Muscle layer of colon (tissue), 2 donors: ENCODE measurements around the gene CNTN5.

Experiments used
- H3K27ac ChIP-seq: one replicate; pipeline ENCODE4 v1.7.0; 2013; ENCODE audit warnings: low read depth, mild to moderate bottlenecking, low read length, moderate library complexity
- H3K27me3 ChIP-seq, 2 donors: one replicate each; pipeline ENCODE4 v1.7.0; 2013; ENCODE audit warnings: low read length in 2 of 2, mild to moderate bottlenecking in 2 of 2; ENCODE audit not compliant: insufficient read depth in 2 of 2, control insufficient read depth in 1 of 2
- H3K36me3 ChIP-seq: one replicate; pipeline ENCODE4 v1.7.0; 2013; ENCODE audit warnings: mild to moderate bottlenecking, low read length; ENCODE audit not compliant: insufficient read depth
- H3K4me1 ChIP-seq: one replicate; pipeline ENCODE4 v1.7.0; 2013; ENCODE audit warnings: mild to moderate bottlenecking, low read length; ENCODE audit not compliant: insufficient read depth
- H3K4me3 ChIP-seq, 2 donors: one replicate each; pipeline ENCODE4 v1.7.0; 2013; ENCODE audit warnings: low read length in 2 of 2, low read depth in 1 of 2, mild to moderate bottlenecking in 1 of 2, moderate library complexity in 1 of 2
- H3K9ac ChIP-seq: one replicate; pipeline ENCODE4 v1.7.0; 2013; ENCODE audit warnings: low read length
- H3K9me3 ChIP-seq: one replicate; pipeline ENCODE4 v1.7.0; 2013; ENCODE audit warnings: mild to moderate bottlenecking, low read length
- donor health status: abdominal sarcoma.
- donor health status: Adenocarcinoma of cecum.

The CNTN5 gene

GRCh38 chr11:100340466-100341319 is 1319.9 kb downstream of the CNTN5 start:
- Histone ChIP-seq H3K4me1 (peaks cover 10% of the 10 kb centered on the region), H3K4me3 (no peak overlapping the region), H3K27ac (no peak overlapping the region), H3K9me3 (no peaks in the 10 kb centered on the region), H3K36me3 (no peaks in the 10 kb centered on the region), H3K27me3 (no peaks in the 10 kb centered on the region), H3K9ac (no peak overlapping the region)

GRCh38 chr11:100353083-100353482 is 1332.3 kb downstream of the CNTN5 start:
- Histone ChIP-seq H3K36me3 (no peaks in the 10 kb centered on the region), H3K9me3 (no peaks in the 10 kb centered on the region), H3K27me3 (no peaks in the 10 kb centered on the region), H3K9ac (no peak overlapping the region), H3K27ac (no peak overlapping the region), H3K4me1 (no peaks in the 10 kb centered on the region), H3K4me3 (no peak overlapping the region)

GRCh38 chr11:100354736-100355135 is 1334.0 kb downstream of the CNTN5 start:
- no peaks in the 10 kb centered on the region for H3K9me3 ChIP-seq
- no peaks in the 10 kb centered on the region for H3K27me3 ChIP-seq
- no peak overlapping the region for H3K9ac ChIP-seq
- H3K36me3 ChIP-seq, result no peaks in the 10 kb centered on the region
- no peaks in the 10 kb centered on the region for H3K4me1 ChIP-seq
- no peak overlapping the region for H3K27ac ChIP-seq
- no peak overlapping the region for H3K4me3 ChIP-seq

GRCh38 chr11:100356035-100356434 is 1335.3 kb downstream of the CNTN5 start:
- H3K36me3 ChIP-seq, result no peaks in the 10 kb centered on the region
- H3K9me3 ChIP-seq, result no peaks in the 10 kb centered on the region
- no peaks in the 10 kb centered on the region for H3K4me1 ChIP-seq
- no peak overlapping the region for H3K4me3 ChIP-seq
- no peaks in the 10 kb centered on the region for H3K27me3 ChIP-seq
- H3K9ac ChIP-seq, result no peak overlapping the region
- H3K27ac ChIP-seq, result no peak overlapping the region

- Histone ChIP-seq H3K27ac (no peak overlapping the region), H3K9me3 (no peaks in the 10 kb centered on the region), H3K4me1 (no peaks in the 10 kb centered on the region), H3K27me3 (no peaks in the 10 kb centered on the region), H3K4me3 (no peak overlapping the region), H3K9ac (no peak overlapping the region), H3K36me3 (no peaks in the 10 kb centered on the region)
Observed at GRCh38 chr11:100359281-100359680, 1338.5 kb downstream of the CNTN5 start.

GRCh38 chr11:100367892-100368291 is 1347.1 kb downstream of the CNTN5 start:
- H3K27ac ChIP-seq, result no peak overlapping the region
- no peak overlapping the region for H3K9ac ChIP-seq
- H3K9me3 ChIP-seq, result peaks cover 5% of the 10 kb centered on the region
- no peaks in the 10 kb centered on the region for H3K27me3 ChIP-seq
- no peaks in the 10 kb centered on the region for H3K36me3 ChIP-seq
- no peaks in the 10 kb centered on the region for H3K4me1 ChIP-seq
- H3K4me3 ChIP-seq, result no peak overlapping the region

- Histone ChIP-seq H3K4me3 (no peak overlapping the region), H3K27me3 (no peaks in the 10 kb centered on the region), H3K9ac (no peak overlapping the region), H3K9me3 (no peaks in the 10 kb centered on the region), H3K27ac (no peak overlapping the region), H3K4me1 (no peaks in the 10 kb centered on the region), H3K36me3 (no peaks in the 10 kb centered on the region)
Observed at GRCh38 chr11:100383357-100383865, 1362.7 kb downstream of the CNTN5 start.

- no peak overlapping the region for H3K9ac ChIP-seq
- no peaks in the 10 kb centered on the region for H3K27me3 ChIP-seq
- H3K9me3 ChIP-seq, result no peaks in the 10 kb centered on the region
- no peak overlapping the region for H3K4me3 ChIP-seq
- H3K27ac ChIP-seq, result no peak overlapping the region
- H3K4me1 ChIP-seq, result no peaks in the 10 kb centered on the region
- no peaks in the 10 kb centered on the region for H3K36me3 ChIP-seq
Observed at GRCh38 chr11:100396266-100396665, 1375.5 kb downstream of the CNTN5 start.

- no peak overlapping the region for H3K27ac ChIP-seq
- no peaks in the 10 kb centered on the region for H3K36me3 ChIP-seq
- no peak overlapping the region for H3K9ac ChIP-seq
- no peaks in the 10 kb centered on the region for H3K9me3 ChIP-seq
- no peak overlapping the region for H3K4me3 ChIP-seq
- H3K27me3 ChIP-seq, result no peaks in the 10 kb centered on the region
- H3K4me1 ChIP-seq, result no peaks in the 10 kb centered on the region
Observed at GRCh38 chr11:100397401-100397800, 1376.7 kb downstream of the CNTN5 start.

GRCh38 chr11:100403816-100404215 is 1383.1 kb downstream of the CNTN5 start:
- Histone ChIP-seq H3K4me1 (no peaks in the 10 kb centered on the region), H3K9ac (no peak overlapping the region), H3K36me3 (no peaks in the 10 kb centered on the region), H3K4me3 (no peak overlapping the region), H3K9me3 (no peaks in the 10 kb centered on the region), H3K27me3 (no peaks in the 10 kb centered on the region), H3K27ac (no peak overlapping the region)

GRCh38 chr11:100404907-100405306 is 1384.2 kb downstream of the CNTN5 start:
- Histone ChIP-seq H3K9me3 (no peaks in the 10 kb centered on the region), H3K27me3 (no peaks in the 10 kb centered on the region), H3K9ac (no peak overlapping the region), H3K4me1 (no peaks in the 10 kb centered on the region), H3K4me3 (no peak overlapping the region), H3K27ac (no peak overlapping the region), H3K36me3 (no peaks in the 10 kb centered on the region)
